Neural cell (in vitro differentiated cells): ENCODE measurements around the gene CACNA1H. TPM values are rescaled to one million over a fixed set of nuclear protein-coding genes. Genes with fewer than 3 reads are reported as not detected.

Experiments
- H2AFZ ChIP-seq: fragments of 200-600, 300-800 bp; sonication (generic), shearing (Covaris generic); 2 replicates; pipeline ENCODE4 v1.6.0; 2014; ENCODE audit warnings: low read depth, mild to moderate bottlenecking, antibody characterized with exemption, low read length, moderate library complexity
- H3F3A ChIP-seq: fragments of 200-600 bp; shearing (Covaris generic); 2 replicates; pipeline ENCODE4 v1.6.1; 2016; ENCODE audit warnings: mild to moderate bottlenecking, moderate library complexity, mixed read lengths, antibody characterized with exemption, low read length; ENCODE audit not compliant: insufficient read depth, poor library complexity, severe bottlenecking
- H3K27ac ChIP-seq: fragments of 200-600, 300-800 bp; sonication (generic), shearing (Covaris generic); 2 replicates; pipeline ENCODE4 v1.5.1; 2014; ENCODE audit warnings: mild to moderate bottlenecking, low read length, moderate library complexity
- H3K27me3 ChIP-seq: fragments of 300-800, 200-600 bp; sonication (generic), shearing (Covaris generic); 2 replicates; pipeline ENCODE4 v1.6.0; 2014; ENCODE audit warnings: mild to moderate bottlenecking, low read depth, low read length, moderate library complexity; ENCODE audit not compliant: insufficient read depth
- H3K36me3 ChIP-seq: fragments of 300-800, 200-600 bp; sonication (generic), shearing (Covaris generic); 2 replicates; pipeline ENCODE4 v1.5.1; 2014; ENCODE audit warnings: mild to moderate bottlenecking, antibody characterized with exemption, low read length, moderate library complexity; ENCODE audit not compliant: insufficient read depth
- H3K4me2 ChIP-seq: fragments of 300-800, 200-600 bp; sonication (generic), shearing (Covaris generic); 2 replicates; pipeline ENCODE4 v1.6.0; 2014; ENCODE audit warnings: mild to moderate bottlenecking, low read length
- H3K4me3 ChIP-seq: fragments of 300-800, 200-600 bp; sonication (generic), shearing (Covaris generic); 2 replicates; pipeline ENCODE4 v1.5.1; 2014; ENCODE audit warnings: mild to moderate bottlenecking, low read length, moderate library complexity
- H3K79me2 ChIP-seq: fragments of 200-600 bp; shearing (Covaris generic); replicated peaks from 2 replicates; pipeline ENCODE4 v1.6.0; 2014; ENCODE audit warnings: mild to moderate bottlenecking, low read length, moderate library complexity; ENCODE audit not compliant: insufficient read depth
- H3K9ac ChIP-seq: fragments of 300-800, 200-600 bp; sonication (generic), shearing (Covaris generic); 2 replicates; pipeline ENCODE4 v1.6.1; 2016; ENCODE audit warnings: mild to moderate bottlenecking, low read length, mixed read lengths
- H3K9me2 ChIP-seq: fragments of 200-600 bp; shearing (Covaris generic); 2 replicates; pipeline ENCODE4 v1.6.1; 2016; ENCODE audit warnings: mild to moderate bottlenecking, low read length, mixed read lengths; ENCODE audit not compliant: insufficient read depth
- H3K9me3 ChIP-seq: fragments of 200-600, 300-800 bp; sonication (generic), shearing (Covaris generic); 2 replicates; pipeline ENCODE4 v1.6.1; 2016; ENCODE audit warnings: mild to moderate bottlenecking, mixed run types, low read length, moderate library complexity, mixed read lengths
- H4K20me1 ChIP-seq: fragments of 200-600 bp; shearing (Covaris generic); 2 replicates; pipeline ENCODE4 v1.6.1; 2016; ENCODE audit warnings: mild to moderate bottlenecking, mixed run types; ENCODE audit not compliant: insufficient read depth
- EP300 ChIP-seq: fragments of 450-650 bp; conservative IDR thresholded peaks from 2 replicates; pipeline ENCODE4 v1.6.1; 2014; ENCODE audit warnings: antibody characterized with exemption, mild to moderate bottlenecking, moderate library complexity; ENCODE audit not compliant: poor library complexity, severe bottlenecking
- EZH2 ChIP-seq: fragments of 200-600, 300-800 bp; shearing (Covaris generic), sonication (generic); IDR thresholded peaks from 2 replicates; pipeline ENCODE4 v1.6.1; 2014; ENCODE audit warnings: antibody characterized with exemption, low read length, borderline replicate concordance, mild to moderate bottlenecking; ENCODE audit not compliant: insufficient read depth, poor library complexity, severe bottlenecking
- MXI1 ChIP-seq: fragments of 450-650 bp; conservative IDR thresholded peaks from 2 replicates; pipeline ENCODE4 v1.6.1; 2014; ENCODE audit warnings: antibody characterized with exemption, mild to moderate bottlenecking; ENCODE audit not compliant: poor library complexity, severe bottlenecking
- POLR2AphosphoS5 ChIP-seq: IDR thresholded peaks from 2 replicates; pipeline ENCODE4 v1.6.1; 2012
- RAD21 ChIP-seq: fragments of 450-650 bp; conservative IDR thresholded peaks from 2 replicates; pipeline ENCODE4 v1.6.1; 2014; ENCODE audit warnings: antibody characterized with exemption, mild to moderate bottlenecking, moderate library complexity
- REST ChIP-seq: IDR thresholded peaks from 2 replicates; pipeline ENCODE4 v1.6.1; 2012; ENCODE audit warnings: borderline replicate concordance
- SMC3 ChIP-seq: fragments of 450-650 bp; conservative IDR thresholded peaks from 2 replicates; pipeline ENCODE4 v1.6.1; 2014; ENCODE audit warnings: antibody characterized with exemption, mild to moderate bottlenecking, moderate library complexity; ENCODE audit not compliant: poor library complexity
- TAF1 ChIP-seq: IDR thresholded peaks from 2 replicates; pipeline ENCODE4 v1.6.1; 2012; ENCODE audit warnings: low read depth
- polyA plus RNA-seq: library from polyadenylated mRNA; depleted of rRNA; stranded (reverse); fragments of >200 nt; gene quantifications from 2 replicates; pipeline ENCODE4 v1.2.3, GENCODE V29; 2014
- TF ChIP-seq, protein P1 (sequence below): fragments of 450-650 bp; IDR thresholded peaks from 2 replicates; pipeline ENCODE4 v1.5.1; 2014; ENCODE audit warnings: antibody characterized with exemption, mild to moderate bottlenecking, moderate library complexity; ENCODE audit not compliant: poor library complexity, severe bottlenecking

CACNA1H gene
- polyA plus RNA-seq, 1 donor from 2014 or later, result 27.7 TPM

DNA sequence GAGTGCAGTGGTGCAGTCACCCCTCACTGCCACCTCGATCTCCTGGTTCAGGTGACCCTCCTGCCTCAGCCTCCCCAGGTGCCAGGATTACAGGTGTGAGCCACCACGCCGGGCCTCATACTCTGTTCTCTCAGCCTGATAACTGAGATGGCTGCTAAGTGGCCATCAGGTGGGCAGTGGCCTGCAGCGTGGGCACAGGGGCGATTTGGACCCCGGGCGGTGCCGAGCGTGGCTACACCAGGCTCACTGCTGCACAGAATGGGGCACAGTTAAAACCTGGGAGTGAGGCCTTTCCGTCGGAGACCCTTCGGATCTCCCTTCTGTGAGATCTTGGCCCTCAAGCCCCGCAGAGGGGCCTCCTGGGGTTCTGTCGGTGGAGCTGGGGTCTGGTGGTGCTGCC is 11.5 kb downstream of the CACNA1H start:
- H3K4me2 ChIP-seq, result no peak overlapping the region

DNA sequence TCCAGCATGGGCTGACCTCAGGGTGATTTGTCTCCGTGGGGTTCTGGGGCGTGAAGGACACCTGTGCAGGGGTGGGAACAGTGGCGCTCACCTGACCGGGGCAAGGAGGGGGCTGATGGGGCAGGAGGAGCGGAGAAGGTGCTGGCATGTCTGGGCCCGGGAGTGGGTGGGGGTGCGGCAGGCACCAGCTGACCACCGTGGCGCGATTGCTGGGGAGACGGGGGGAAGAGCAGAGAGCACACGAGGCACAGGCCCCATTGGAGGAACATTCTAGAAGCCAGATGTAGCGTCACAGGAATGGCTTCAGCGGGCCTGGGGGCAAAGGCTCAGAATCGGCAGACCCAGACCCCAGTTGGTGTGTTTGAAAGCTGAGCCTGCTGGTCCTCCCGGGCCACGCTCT is 12.1 kb downstream of the CACNA1H start:
- Histone ChIP-seq H3K9ac (no peak overlapping the region), H2AFZ (no peak overlapping the region), H3F3A (no peaks in the 10 kb centered on the region), H4K20me1 (no peaks in the 10 kb centered on the region), H3K79me2 (no peaks in the 10 kb centered on the region), H3K9me3 (no peaks in the 10 kb centered on the region), H3K4me2 (no peak overlapping the region), H3K9me2 (no peaks in the 10 kb centered on the region), H3K4me3 (no peak overlapping the region), H3K27ac (no peak overlapping the region), H3K27me3 (no peaks in the 10 kb centered on the region), H3K36me3 (no peaks in the 10 kb centered on the region)
- no peak for TF ChIP-seq MXI1

More for the DNA sequence above, 11.5 kb downstream of the CACNA1H start:
- Histone ChIP-seq H3K4me3 (no peak overlapping the region), H3K9me2 (no peaks in the 10 kb centered on the region), H2AFZ (no peak overlapping the region), H3K9ac (no peak overlapping the region), H3K27me3 (no peaks in the 10 kb centered on the region), H3K79me2 (no peaks in the 10 kb centered on the region), H3K27ac (no peak overlapping the region), H3K36me3 (no peaks in the 10 kb centered on the region), H4K20me1 (no peaks in the 10 kb centered on the region), H3F3A (no peaks in the 10 kb centered on the region), H3K9me3 (no peaks in the 10 kb centered on the region)
- no peak for TF ChIP-seq EZH2
- TF ChIP-seq EP300, result no peak
- TF ChIP-seq TAF1, result no peak
- TF ChIP-seq, protein P1, sequence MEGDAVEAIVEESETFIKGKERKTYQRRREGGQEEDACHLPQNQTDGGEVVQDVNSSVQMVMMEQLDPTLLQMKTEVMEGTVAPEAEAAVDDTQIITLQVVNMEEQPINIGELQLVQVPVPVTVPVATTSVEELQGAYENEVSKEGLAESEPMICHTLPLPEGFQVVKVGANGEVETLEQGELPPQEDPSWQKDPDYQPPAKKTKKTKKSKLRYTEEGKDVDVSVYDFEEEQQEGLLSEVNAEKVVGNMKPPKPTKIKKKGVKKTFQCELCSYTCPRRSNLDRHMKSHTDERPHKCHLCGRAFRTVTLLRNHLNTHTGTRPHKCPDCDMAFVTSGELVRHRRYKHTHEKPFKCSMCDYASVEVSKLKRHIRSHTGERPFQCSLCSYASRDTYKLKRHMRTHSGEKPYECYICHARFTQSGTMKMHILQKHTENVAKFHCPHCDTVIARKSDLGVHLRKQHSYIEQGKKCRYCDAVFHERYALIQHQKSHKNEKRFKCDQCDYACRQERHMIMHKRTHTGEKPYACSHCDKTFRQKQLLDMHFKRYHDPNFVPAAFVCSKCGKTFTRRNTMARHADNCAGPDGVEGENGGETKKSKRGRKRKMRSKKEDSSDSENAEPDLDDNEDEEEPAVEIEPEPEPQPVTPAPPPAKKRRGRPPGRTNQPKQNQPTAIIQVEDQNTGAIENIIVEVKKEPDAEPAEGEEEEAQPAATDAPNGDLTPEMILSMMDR, result no peak
- no peak for TF ChIP-seq POLR2AphosphoS5
- no peak for TF ChIP-seq REST
- no peak for TF ChIP-seq MXI1
- no peak for TF ChIP-seq SMC3
- TF ChIP-seq RAD21, result no peak

GRCh38 chr16:1165511-1165910 is 12.6 kb downstream of the CACNA1H start:
- no peaks in the 10 kb centered on the region for H3F3A ChIP-seq
- no peak overlapping the region for H3K9ac ChIP-seq
- H3K27me3 ChIP-seq, result no peaks in the 10 kb centered on the region
- no peak overlapping the region for H2AFZ ChIP-seq
- H3K79me2 ChIP-seq, result no peaks in the 10 kb centered on the region
- no peaks in the 10 kb centered on the region for H4K20me1 ChIP-seq
- no peak for TF ChIP-seq SMC3
- TF ChIP-seq REST, result no peak
- TF ChIP-seq, protein P1, result no peak
- no peak for TF ChIP-seq EZH2
- no peak for TF ChIP-seq TAF1
- TF ChIP-seq POLR2AphosphoS5, result no peak
- no peak for TF ChIP-seq RAD21
- TF ChIP-seq MXI1, result no peak
- no peak for TF ChIP-seq EP300
- no peaks in the 10 kb centered on the region for H3K9me2 ChIP-seq
- H3K4me2 ChIP-seq, result no peak overlapping the region
- no peaks in the 10 kb centered on the region for H3K36me3 ChIP-seq
- no peak overlapping the region for H3K4me3 ChIP-seq
- no peaks in the 10 kb centered on the region for H3K9me3 ChIP-seq
- no peak overlapping the region for H3K27ac ChIP-seq
